SH-SY5Y (cell line): ENCODE data around the gene MELTF.

ENCODE experiments used
- GATA2 ChIP-seq: IDR thresholded peaks from 2 replicates; pipeline ENCODE4 v1.6.1; 2011; ENCODE audit warnings: mild to moderate bottlenecking, low read depth, low read length
- GATA3 ChIP-seq: IDR thresholded peaks from 2 replicates; pipeline ENCODE4 v1.6.1; 2011; ENCODE audit warnings: low read depth, mild to moderate bottlenecking, low read length, moderate library complexity

- no peak for TF ChIP-seq GATA2
- no peak for TF ChIP-seq GATA3
Observed at GRCh38 chr3:197027896-197028727, 1.5 kb downstream of the MELTF start.
